ENCODE measurements around the gene RHOBTB3. TPM values are rescaled to one million over a fixed set of nuclear protein-coding genes. Genes with fewer than 3 reads are reported as not detected.

RHOBTB3 gene
- total RNA-seq = 10 to 100 TPM; 56.2 to 89.9 TPM

- peak in 1 of 2 donors; percentile 9 for TF ChIP-seq CTCF (IDR thresholded peaks at IDR 0.05)
- Histone ChIP-seq H3K27ac (peak within 1 kb of the TSS; percentile 91 to 94), H3K9me3 (no peaks in the 10 kb centered on the region), H3K4me1 (peaks cover 0 to 52% of the 10 kb centered on the region in 2 donors), H3K36me3 (no peaks in the 10 kb centered on the region), H3K27me3 (no peaks in the 10 kb centered on the region), H3K4me3 (peak within 1 kb of the TSS; percentile 70 to 74)
- peak; percentile 96 for DNase-seq (ENCODE audit: low spot score)
Measured at GRCh38 chr5:95730730-95731570, at the start of gene RHOBTB3. Gene RHOBTB3 (plus strand): TSS chr5:95731336. CDS start chr5:95731683, 347 bp downstream.

GRCh38 chr5:95682891-95683290, 48.2 kb upstream of the RHOBTB3 start, which contains the start of gene SPATA9:
Gene SPATA9 (minus strand): TSS chr5:95682991. CDS start chr5:95682854, 137 bp downstream.
- Histone ChIP-seq H3K27me3 (no peaks in the 10 kb centered on the region), H3K36me3 (no peaks in the 10 kb centered on the region), H3K9me3 (no peaks in the 10 kb centered on the region), H3K4me3 (no peak within 1 kb of the TSS), H3K4me1 (no peaks in the 10 kb centered on the region), H3K27ac (no peak within 1 kb of the TSS)
- TF ChIP-seq CTCF (IDR thresholded peaks at IDR 0.05) = no peak
- DNase-seq (ENCODE audit: low spot score) = no peak

- Histone ChIP-seq H3K27ac (no peak overlapping the region), H3K36me3 (no peaks in the 10 kb centered on the region), H3K4me3 (no peak overlapping the region), H3K4me1 (no peaks in the 10 kb centered on the region), H3K27me3 (no peaks in the 10 kb centered on the region), H3K9me3 (no peaks in the 10 kb centered on the region)
- DNase-seq (ENCODE audit: low spot score) = no peak
- TF ChIP-seq CTCF (IDR thresholded peaks at IDR 0.05) = no peak
Measured at GRCh38 chr5:95684361-95684760, 46.8 kb upstream of the RHOBTB3 start.

- no peak overlapping the region for H3K27ac ChIP-seq
- no peak for TF ChIP-seq CTCF (IDR thresholded peaks at IDR 0.05)
- peaks cover 0 to 3% of the 10 kb centered on the region in 2 donors for H3K9me3 ChIP-seq
- no peaks in the 10 kb centered on the region for H3K27me3 ChIP-seq
- no peaks in the 10 kb centered on the region for H3K36me3 ChIP-seq
- no peak overlapping the region for H3K4me3 ChIP-seq
- no peaks in the 10 kb centered on the region for H3K4me1 ChIP-seq
- DNase-seq (ENCODE audit: low spot score) = no peak
Measured at GRCh38 chr5:95686651-95687050, 44.5 kb upstream of the RHOBTB3 start.

- H3K4me3 ChIP-seq = no peak overlapping the region
- H3K9me3 ChIP-seq = peaks cover 0 to 3% of the 10 kb centered on the region in 2 donors
- H3K27me3 ChIP-seq = no peaks in the 10 kb centered on the region
- no peak overlapping the region for H3K27ac ChIP-seq
- H3K4me1 ChIP-seq = no peaks in the 10 kb centered on the region
- H3K36me3 ChIP-seq = no peaks in the 10 kb centered on the region
- no peak for TF ChIP-seq CTCF (IDR thresholded peaks at IDR 0.05)
- DNase-seq (ENCODE audit: low spot score) = no peak
Measured at GRCh38 chr5:95689680-95690079, 41.5 kb upstream of the RHOBTB3 start.
